ENCODE results near the gene KRT78.

DNA sequence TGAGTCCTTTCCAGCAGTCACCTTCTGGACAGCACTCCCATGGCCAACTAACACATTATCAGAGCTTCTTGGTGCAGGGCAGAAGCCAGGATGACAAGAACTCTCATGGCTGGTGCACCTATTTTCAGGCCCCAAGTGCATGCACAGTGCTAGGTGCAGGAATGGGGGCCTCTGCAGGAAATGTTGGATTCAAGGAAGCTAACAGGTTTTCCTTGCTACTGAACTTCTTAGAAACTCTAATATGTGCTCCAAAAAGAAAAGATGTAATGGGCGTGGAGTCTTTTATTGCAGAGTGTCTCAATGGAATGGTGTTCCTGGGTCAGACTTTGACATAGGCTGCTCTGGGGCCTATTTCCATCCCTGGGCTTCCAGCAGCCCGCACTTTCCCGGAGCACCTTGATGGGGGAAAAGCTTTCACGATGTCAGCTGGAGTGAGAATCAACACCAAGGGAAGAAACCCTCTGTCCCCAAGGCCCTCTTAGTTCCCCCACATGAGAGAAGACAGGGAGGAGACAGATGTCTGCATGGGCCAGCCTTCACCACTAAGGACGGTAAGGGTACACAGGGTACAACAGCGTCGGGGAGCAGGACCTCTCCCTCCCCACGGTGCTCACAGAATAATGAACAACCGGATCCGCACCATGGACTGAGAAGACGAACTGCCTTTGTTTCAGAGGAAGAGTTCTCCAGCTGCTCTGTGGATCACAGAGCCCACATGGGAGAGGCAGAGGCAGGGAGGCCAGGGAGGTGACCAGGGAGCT lies 59.7 kb downstream of the KRT78 start:
- TF ChIP-seq CTCF (conservative IDR thresholded peaks at IDR 0.05; ENCODE audit: low read length) (no peak), EZH2phosphoT487 (IDR thresholded peaks at IDR 0.05; ENCODE audit: borderline replicate concordance, low read depth, low read length) (no peak)
